ENCODE data around the gene MND1.

MND1 gene

DNA sequence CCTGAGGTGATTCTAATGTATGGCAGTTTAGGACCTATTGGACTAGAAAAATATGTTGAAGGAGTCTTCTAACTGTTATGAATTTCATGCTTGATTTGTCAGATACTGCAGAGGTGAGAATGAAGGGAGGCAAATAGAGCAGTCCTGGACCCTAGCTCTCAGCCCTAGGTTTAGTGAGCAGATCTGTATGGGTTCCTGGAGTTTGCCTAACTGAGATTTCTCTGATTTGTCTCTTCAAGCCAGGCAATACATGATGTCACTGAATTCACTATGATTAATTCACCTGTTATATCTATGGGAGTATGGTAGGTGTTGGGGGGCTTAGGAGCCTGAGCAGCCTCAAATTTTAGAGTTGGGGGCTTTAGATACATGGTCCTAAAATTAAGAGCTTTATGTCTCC lies 2.6 kb downstream of the MND1 start:
- H3K9me3 ChIP-seq (ENCODE audit: insufficient read depth, low read depth, low read length): no peaks in the 10 kb centered on the region
- no peak overlapping the region for H2AFZ ChIP-seq (ENCODE audit: low read length)
- H3K9ac ChIP-seq (ENCODE audit: low read depth, low read length, poor library complexity, severe bottlenecking): peak overlapping the region; percentile 100
- no peaks in the 10 kb centered on the region for H3K36me3 ChIP-seq (ENCODE audit: insufficient read depth, low read length)
- peaks cover 16% of the 10 kb centered on the region for H3F3A ChIP-seq (ENCODE audit: low read depth)
- peak overlapping the region; percentile 82 for H3K4me3 ChIP-seq (ENCODE audit: low read length, poor library complexity, severe bottlenecking)
- H3K4me2 ChIP-seq (ENCODE audit: low read depth, low read length, poor library complexity, severe bottlenecking): peak overlapping the region; percentile 93
- H3K27me3 ChIP-seq (ENCODE audit: insufficient read depth, low read length, poor library complexity, severe bottlenecking): peaks cover 4% of the 10 kb centered on the region
- TF ChIP-seq EZH2phosphoT487 (IDR thresholded peaks at IDR 0.05; ENCODE audit: borderline replicate concordance): no peak
- TF ChIP-seq, protein P1, sequence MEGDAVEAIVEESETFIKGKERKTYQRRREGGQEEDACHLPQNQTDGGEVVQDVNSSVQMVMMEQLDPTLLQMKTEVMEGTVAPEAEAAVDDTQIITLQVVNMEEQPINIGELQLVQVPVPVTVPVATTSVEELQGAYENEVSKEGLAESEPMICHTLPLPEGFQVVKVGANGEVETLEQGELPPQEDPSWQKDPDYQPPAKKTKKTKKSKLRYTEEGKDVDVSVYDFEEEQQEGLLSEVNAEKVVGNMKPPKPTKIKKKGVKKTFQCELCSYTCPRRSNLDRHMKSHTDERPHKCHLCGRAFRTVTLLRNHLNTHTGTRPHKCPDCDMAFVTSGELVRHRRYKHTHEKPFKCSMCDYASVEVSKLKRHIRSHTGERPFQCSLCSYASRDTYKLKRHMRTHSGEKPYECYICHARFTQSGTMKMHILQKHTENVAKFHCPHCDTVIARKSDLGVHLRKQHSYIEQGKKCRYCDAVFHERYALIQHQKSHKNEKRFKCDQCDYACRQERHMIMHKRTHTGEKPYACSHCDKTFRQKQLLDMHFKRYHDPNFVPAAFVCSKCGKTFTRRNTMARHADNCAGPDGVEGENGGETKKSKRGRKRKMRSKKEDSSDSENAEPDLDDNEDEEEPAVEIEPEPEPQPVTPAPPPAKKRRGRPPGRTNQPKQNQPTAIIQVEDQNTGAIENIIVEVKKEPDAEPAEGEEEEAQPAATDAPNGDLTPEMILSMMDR (conservative IDR thresholded peaks at IDR 0.05; ENCODE audit: low read length): no peak
- peaks cover 84% of the 10 kb centered on the region for H3K4me1 ChIP-seq (ENCODE audit: insufficient read depth, low read length, poor library complexity, severe bottlenecking)
- H3K9me2 ChIP-seq (replicated peaks; ENCODE audit: low read depth, low read length): no peaks in the 10 kb centered on the region
- peaks cover 72% of the 10 kb centered on the region for H3K79me2 ChIP-seq (ENCODE audit: insufficient read depth, low read length)
- H4K20me1 ChIP-seq (ENCODE audit: insufficient read depth, low read length, poor library complexity, severe bottlenecking): no peaks in the 10 kb centered on the region

DNA sequence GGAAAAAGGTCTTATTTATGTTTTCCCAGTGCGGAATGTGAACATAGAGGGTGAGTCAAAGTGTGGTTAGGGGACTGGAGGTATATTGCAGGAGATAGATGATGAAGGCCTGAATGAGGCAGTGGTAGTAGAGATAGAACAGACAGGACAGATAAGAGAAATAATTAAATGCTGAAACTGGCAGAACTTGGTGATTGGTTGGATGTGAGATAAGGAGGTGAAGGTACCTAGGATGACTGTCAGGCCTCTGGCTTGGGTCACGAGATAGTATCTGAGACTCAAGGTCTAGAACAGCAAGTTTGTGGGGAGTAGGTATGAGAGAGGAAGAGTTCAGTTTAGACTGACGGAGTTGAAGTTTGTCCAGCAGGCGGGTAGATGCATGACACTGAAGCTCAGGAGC lies 3.5 kb downstream of the MND1 start:
- Histone ChIP-seq H3K79me2 (ENCODE audit: insufficient read depth, low read length) (peaks cover 78% of the 10 kb centered on the region), H3K36me3 (ENCODE audit: insufficient read depth, low read length) (no peaks in the 10 kb centered on the region), H3F3A (ENCODE audit: low read depth) (peaks cover 13% of the 10 kb centered on the region), H4K20me1 (ENCODE audit: insufficient read depth, low read length, poor library complexity, severe bottlenecking) (no peaks in the 10 kb centered on the region), H3K4me2 (ENCODE audit: low read depth, low read length, poor library complexity, severe bottlenecking) (peak overlapping the region; percentile 93), H3K9ac (ENCODE audit: low read depth, low read length, poor library complexity, severe bottlenecking) (peak overlapping the region; percentile 100), H3K9me3 (ENCODE audit: insufficient read depth, low read depth, low read length) (no peaks in the 10 kb centered on the region), H2AFZ (ENCODE audit: low read length) (no peak overlapping the region), H3K4me3 (ENCODE audit: low read length, poor library complexity, severe bottlenecking) (peak overlapping the region; percentile 82), H3K4me1 (ENCODE audit: insufficient read depth, low read length, poor library complexity, severe bottlenecking) (peaks cover 84% of the 10 kb centered on the region), H3K27me3 (ENCODE audit: insufficient read depth, low read length, poor library complexity, severe bottlenecking) (peaks cover 4% of the 10 kb centered on the region), H3K9me2 (replicated peaks; ENCODE audit: low read depth, low read length) (no peaks in the 10 kb centered on the region)
- no peak for TF ChIP-seq EZH2phosphoT487 (IDR thresholded peaks at IDR 0.05; ENCODE audit: borderline replicate concordance)
- TF ChIP-seq, protein P1 (conservative IDR thresholded peaks at IDR 0.05; ENCODE audit: low read length): peak; percentile 39; the same call in 1 of the 2 replicates

DNA sequence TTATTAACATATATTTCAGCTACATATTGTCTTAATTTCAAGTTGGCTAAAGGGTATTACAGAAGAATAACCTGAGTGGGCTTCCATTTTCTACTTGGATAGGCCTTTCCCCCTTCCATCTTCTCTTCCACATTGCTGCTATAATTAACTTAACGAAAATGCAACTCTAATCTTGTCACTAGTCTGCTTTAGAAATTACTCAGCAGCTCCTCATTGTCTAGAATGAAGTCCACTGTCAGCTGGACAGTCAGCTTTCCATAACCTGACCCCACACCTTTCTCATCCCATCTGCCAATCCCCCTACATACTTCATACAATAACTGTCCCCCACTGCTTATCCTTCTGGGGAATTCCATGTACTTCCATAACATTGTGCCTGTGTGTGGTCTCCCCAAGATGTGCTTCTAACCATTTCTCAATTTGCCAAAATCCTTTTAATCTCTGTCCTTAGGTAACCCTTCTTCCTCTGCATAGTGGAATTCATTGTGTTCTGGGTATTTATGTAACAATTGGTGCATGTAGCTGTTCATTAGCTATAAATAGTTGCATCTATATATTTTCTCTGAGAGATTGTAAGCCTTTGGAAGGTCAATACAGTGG lies 4.8 kb downstream of the MND1 start:
- peaks cover 82% of the 10 kb centered on the region for H3K79me2 ChIP-seq (ENCODE audit: insufficient read depth, low read length)
- H2AFZ ChIP-seq (ENCODE audit: low read length): no peak overlapping the region
- peaks cover 4% of the 10 kb centered on the region for H3K27me3 ChIP-seq (ENCODE audit: insufficient read depth, low read length, poor library complexity, severe bottlenecking)
- H3K4me1 ChIP-seq (ENCODE audit: insufficient read depth, low read length, poor library complexity, severe bottlenecking): peaks cover 81% of the 10 kb centered on the region
- no peak for TF ChIP-seq EZH2phosphoT487 (IDR thresholded peaks at IDR 0.05; ENCODE audit: borderline replicate concordance)
- TF ChIP-seq, protein P1 (conservative IDR thresholded peaks at IDR 0.05; ENCODE audit: low read length): no peak
- H3K4me3 ChIP-seq (ENCODE audit: low read length, poor library complexity, severe bottlenecking): peak overlapping the region; percentile 82
- peak overlapping the region; percentile 100 for H3K9ac ChIP-seq (ENCODE audit: low read depth, low read length, poor library complexity, severe bottlenecking)
- peaks cover 13% of the 10 kb centered on the region for H3F3A ChIP-seq (ENCODE audit: low read depth)
- H3K9me3 ChIP-seq (ENCODE audit: insufficient read depth, low read depth, low read length): no peaks in the 10 kb centered on the region
- H3K36me3 ChIP-seq (ENCODE audit: insufficient read depth, low read length): no peaks in the 10 kb centered on the region
- H4K20me1 ChIP-seq (ENCODE audit: insufficient read depth, low read length, poor library complexity, severe bottlenecking): no peaks in the 10 kb centered on the region
- H3K4me2 ChIP-seq (ENCODE audit: low read depth, low read length, poor library complexity, severe bottlenecking): peak overlapping the region; percentile 93
- H3K9me2 ChIP-seq (replicated peaks; ENCODE audit: low read depth, low read length): no peaks in the 10 kb centered on the region
